ENCODE measurements around the gene INTS14.
"Not testable (repeated sequence)": the region's sequence is repeated elsewhere in the genome, so short reads cannot be mapped to it uniquely, and the experiment has no call there.

Gene INTS14

DNA sequence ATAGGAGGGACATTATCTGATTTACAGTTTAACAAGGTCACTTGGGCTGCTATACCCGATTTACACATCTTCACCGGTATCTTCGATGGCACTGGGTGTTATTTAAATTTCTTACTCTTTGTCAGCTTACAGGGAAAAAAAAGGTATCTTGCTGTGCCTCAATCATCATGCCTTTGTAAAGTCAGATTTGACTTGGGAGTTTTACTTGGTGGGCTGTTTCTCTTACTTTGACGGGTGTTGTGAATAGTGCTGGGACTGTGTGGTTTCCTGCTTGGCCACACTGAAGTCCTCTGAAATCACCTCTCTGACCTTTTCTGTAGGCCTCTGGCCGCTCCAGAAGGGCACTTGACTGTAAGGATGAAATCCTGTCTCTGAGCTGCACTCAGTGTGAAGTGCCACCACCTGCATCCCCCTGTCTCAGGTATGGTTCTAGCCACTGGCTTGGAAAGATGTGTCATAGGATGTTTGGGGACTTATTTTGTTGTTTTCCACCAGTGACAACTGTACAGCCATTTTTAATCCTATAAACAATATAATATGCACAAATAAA, 7.7 kb upstream of the INTS14 start:
- H3K27ac Mint-ChIP-seq, result no peak overlapping the region
- ATAC-seq (no peak), DNase-seq (no peak)
- H3K9me3 Mint-ChIP-seq, result no peaks in the 10 kb centered on the region
- no peaks in the 10 kb centered on the region for H3K36me3 Mint-ChIP-seq (ENCODE audit: low read depth)
- H3K27me3 Mint-ChIP-seq, result no peaks in the 10 kb centered on the region
- no peaks in the 10 kb centered on the region for H3K4me1 Mint-ChIP-seq
- no peak overlapping the region for H3K4me3 Mint-ChIP-seq

- not testable (repeated sequence) for H3K27me3 Mint-ChIP-seq; ATAC-seq; H3K9me3 Mint-ChIP-seq; H3K4me3 Mint-ChIP-seq; H3K27ac Mint-ChIP-seq; H3K36me3 Mint-ChIP-seq (ENCODE audit: low read depth); DNase-seq
- peaks cover 24% of the 10 kb centered on the region for H3K4me1 Mint-ChIP-seq
Measured at GRCh38 chr15:65615887-65616286, 5.0 kb upstream of the INTS14 start.

GRCh38 chr15:65612949-65613744, 2.2 kb upstream of the INTS14 start:
- Mint-ChIP-seq H3K27me3 (no peaks in the 10 kb centered on the region), H3K4me3 (no peak overlapping the region), H3K4me1 (peaks cover 40% of the 10 kb centered on the region), H3K9me3 (no peaks in the 10 kb centered on the region), H3K27ac (peak overlapping the region; percentile 22), H3K36me3 (ENCODE audit: low read depth) (no peaks in the 10 kb centered on the region)
- ATAC-seq (no peak), DNase-seq (no peak)

GRCh38 chr15:65612616-65612946, 1.6 kb upstream of the INTS14 start:
- no peaks in the 10 kb centered on the region for H3K36me3 Mint-ChIP-seq (ENCODE audit: low read depth)
- ATAC-seq (no peak), DNase-seq (no peak)
- peak overlapping the region; percentile 97 for H3K4me3 Mint-ChIP-seq
- no peaks in the 10 kb centered on the region for H3K27me3 Mint-ChIP-seq
- H3K4me1 Mint-ChIP-seq, result peaks cover 45% of the 10 kb centered on the region
- peak overlapping the region; percentile 98 for H3K27ac Mint-ChIP-seq
- H3K9me3 Mint-ChIP-seq, result no peaks in the 10 kb centered on the region

GRCh38 chr15:65611888-65612615, 1.1 kb upstream of the INTS14 start:
- H3K4me1 Mint-ChIP-seq, result peaks cover 45% of the 10 kb centered on the region
- H3K36me3 Mint-ChIP-seq (ENCODE audit: low read depth), result no peaks in the 10 kb centered on the region
- DNase-seq, result peak; percentile 10
- H3K27me3 Mint-ChIP-seq, result no peaks in the 10 kb centered on the region
- H3K9me3 Mint-ChIP-seq, result no peaks in the 10 kb centered on the region
- ATAC-seq, result no peak
- peak overlapping the region; percentile 98 for H3K27ac Mint-ChIP-seq
- peak overlapping the region; percentile 97 for H3K4me3 Mint-ChIP-seq

DNA sequence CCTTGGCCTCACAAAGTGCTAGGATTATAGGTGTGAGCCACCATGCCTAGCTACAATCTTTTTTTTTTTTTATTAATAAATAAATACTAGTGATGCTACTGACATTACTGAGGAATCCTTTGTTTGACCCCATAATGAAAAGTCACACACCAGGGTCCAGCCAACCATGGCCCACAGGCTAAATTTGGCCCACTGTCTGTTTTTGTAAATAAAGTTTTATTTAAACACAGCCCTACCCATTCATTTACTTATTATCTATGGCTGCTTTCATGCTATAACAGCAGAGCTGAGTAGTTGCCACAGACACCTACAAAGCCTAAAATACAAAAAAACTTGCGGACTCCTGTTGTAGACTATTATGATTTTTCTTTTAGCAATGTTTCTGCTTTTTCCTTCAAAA, 7.4 kb downstream of the INTS14 start:
- Mint-ChIP-seq H3K36me3 (ENCODE audit: low read depth) (peaks cover 21% of the 10 kb centered on the region), H3K9me3 (no peaks in the 10 kb centered on the region), H3K27me3 (no peaks in the 10 kb centered on the region), H3K27ac (no peak overlapping the region), H3K4me3 (no peak overlapping the region), H3K4me1 (peaks cover 6% of the 10 kb centered on the region)
- ATAC-seq, result no peak
- DNase-seq, result no peak

- no peaks in the 10 kb centered on the region for H3K27me3 Mint-ChIP-seq
- peaks cover 23% of the 10 kb centered on the region for H3K36me3 Mint-ChIP-seq (ENCODE audit: low read depth)
- H3K9me3 Mint-ChIP-seq, result no peaks in the 10 kb centered on the region
- peaks cover 5% of the 10 kb centered on the region for H3K4me1 Mint-ChIP-seq
- no peak overlapping the region for H3K27ac Mint-ChIP-seq
- ATAC-seq, result no peak
- no peak overlapping the region for H3K4me3 Mint-ChIP-seq
- DNase-seq, result no peak
Measured at GRCh38 chr15:65603134-65603533, 7.8 kb downstream of the INTS14 start.

- Mint-ChIP-seq H3K36me3 (ENCODE audit: low read depth) (peaks cover 23% of the 10 kb centered on the region), H3K27me3 (no peaks in the 10 kb centered on the region), H3K4me3 (no peak overlapping the region)
Measured at GRCh38 chr15:65599677-65600076, 11.3 kb downstream of the INTS14 start.

DNA sequence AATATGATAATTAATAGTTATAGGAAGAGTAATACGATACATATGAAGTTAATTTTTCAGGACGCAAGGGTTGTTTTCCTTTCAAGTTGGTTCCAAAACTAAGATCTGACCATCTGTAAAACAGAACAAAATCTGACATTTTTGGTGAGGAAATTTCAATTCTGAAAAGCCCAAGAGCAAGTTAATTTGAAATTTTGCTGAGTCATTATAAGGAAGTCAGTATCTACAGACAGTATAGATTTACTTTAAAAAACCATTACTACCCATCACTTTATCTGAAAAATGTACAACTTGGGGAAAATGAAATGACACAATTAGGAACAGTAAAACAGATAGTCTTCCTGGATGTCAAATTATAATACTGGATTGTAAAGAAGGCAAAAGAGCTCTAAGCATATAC, 12.5 kb downstream of the INTS14 start:
- no peaks in the 10 kb centered on the region for H3K27me3 Mint-ChIP-seq
- no peak overlapping the region for H3K4me3 Mint-ChIP-seq
- no peaks in the 10 kb centered on the region for H3K9me3 Mint-ChIP-seq
- peaks cover 22% of the 10 kb centered on the region for H3K36me3 Mint-ChIP-seq (ENCODE audit: low read depth)
- no peaks in the 10 kb centered on the region for H3K4me1 Mint-ChIP-seq
- H3K27ac Mint-ChIP-seq, result peak overlapping the region; percentile 15
- no peak for DNase-seq
- no peak for ATAC-seq

More at GRCh38 chr15:65599677-65600076, 11.3 kb downstream of the INTS14 start:
- DNase-seq, result no peak
- Mint-ChIP-seq H3K27ac (no peak overlapping the region), H3K4me1 (no peaks in the 10 kb centered on the region), H3K9me3 (no peaks in the 10 kb centered on the region)
- ATAC-seq, result no peak

GRCh38 chr15:65595960-65596359, 15.0 kb downstream of the INTS14 start:
- DNase-seq (no peak), ATAC-seq (no peak)
- H3K27me3 Mint-ChIP-seq, result no peaks in the 10 kb centered on the region
- no peak overlapping the region for H3K27ac Mint-ChIP-seq
- no peaks in the 10 kb centered on the region for H3K9me3 Mint-ChIP-seq
- H3K4me1 Mint-ChIP-seq, result no peaks in the 10 kb centered on the region
- H3K36me3 Mint-ChIP-seq (ENCODE audit: low read depth), result peaks cover 18% of the 10 kb centered on the region
- H3K4me3 Mint-ChIP-seq, result no peak overlapping the region

DNA sequence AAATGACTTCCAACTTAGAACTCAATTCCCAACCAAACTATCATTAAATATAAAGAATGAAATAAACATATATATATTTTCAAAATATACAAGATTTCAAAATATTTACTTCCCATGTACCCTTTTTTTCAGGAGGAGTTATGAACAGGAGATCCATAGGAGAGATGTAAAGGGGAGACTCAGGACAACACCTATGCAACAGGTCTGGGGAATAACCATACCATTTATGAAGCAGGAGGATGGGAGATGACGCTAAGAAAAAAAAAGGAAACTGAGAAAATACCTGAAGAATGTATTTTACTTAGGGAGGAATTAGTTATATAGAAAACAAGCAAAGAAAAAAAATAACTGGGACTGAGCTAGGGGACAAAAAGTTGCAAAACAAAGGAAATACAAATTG, 23.8 kb downstream of the INTS14 start:
- no peak overlapping the region for H3K4me3 Mint-ChIP-seq
- ATAC-seq (no peak), DNase-seq (no peak)
- H3K9me3 Mint-ChIP-seq, result no peaks in the 10 kb centered on the region
- no peak overlapping the region for H3K27ac Mint-ChIP-seq
- peaks cover 60% of the 10 kb centered on the region for H3K36me3 Mint-ChIP-seq (ENCODE audit: low read depth)
- H3K4me1 Mint-ChIP-seq, result peaks cover 25% of the 10 kb centered on the region
- no peaks in the 10 kb centered on the region for H3K27me3 Mint-ChIP-seq

DNA sequence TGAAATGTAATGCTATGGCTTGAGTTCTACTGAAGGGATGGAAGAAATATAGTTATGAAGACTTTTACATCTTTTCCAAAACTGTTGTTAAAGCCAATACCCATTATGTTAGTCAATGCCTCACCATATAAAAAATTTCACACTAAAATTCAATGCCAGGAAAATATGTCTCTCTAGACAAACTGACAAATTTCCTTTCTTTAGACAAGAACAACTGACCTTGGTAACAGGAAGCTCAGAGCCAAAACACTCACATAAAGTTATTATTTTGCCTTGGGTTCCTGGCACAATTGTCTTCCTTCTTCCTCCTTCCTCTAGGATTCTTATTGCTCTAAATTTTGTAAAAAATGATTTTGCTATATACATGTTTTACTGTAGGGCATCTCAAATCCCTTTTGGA, 26.7 kb downstream of the INTS14 start:
- ATAC-seq (no peak), DNase-seq (no peak)
- Mint-ChIP-seq H3K4me1 (peaks cover 25% of the 10 kb centered on the region), H3K9me3 (no peaks in the 10 kb centered on the region), H3K27me3 (no peaks in the 10 kb centered on the region), H3K36me3 (ENCODE audit: low read depth) (peaks cover 55% of the 10 kb centered on the region), H3K27ac (peak overlapping the region; percentile 72), H3K4me3 (no peak overlapping the region)

DNA sequence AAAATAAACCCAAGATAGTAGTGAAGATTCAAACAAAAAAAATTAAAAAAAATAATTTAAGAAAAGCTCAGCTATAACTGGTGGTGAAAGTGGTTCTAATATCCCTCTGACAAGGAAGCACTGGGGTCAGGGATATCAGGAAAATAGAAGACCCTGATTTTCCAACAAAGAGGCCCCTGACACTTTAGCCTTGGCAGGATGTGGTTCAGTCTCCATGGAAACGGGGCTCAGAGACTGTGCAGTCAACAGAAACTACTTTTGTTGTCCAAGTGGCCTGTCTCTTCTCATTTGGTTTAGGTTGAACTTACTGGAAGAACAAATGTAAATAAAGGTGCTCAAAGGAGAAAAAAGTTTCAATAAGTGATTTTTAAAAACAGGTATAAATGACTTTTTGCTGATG, 27.2 kb downstream of the INTS14 start:
- Mint-ChIP-seq H3K9me3 (no peaks in the 10 kb centered on the region), H3K4me3 (no peak overlapping the region), H3K27ac (peak overlapping the region; percentile 72), H3K27me3 (no peaks in the 10 kb centered on the region), H3K36me3 (ENCODE audit: low read depth) (peaks cover 61% of the 10 kb centered on the region), H3K4me1 (peaks cover 25% of the 10 kb centered on the region)
- DNase-seq (peak; percentile 22), ATAC-seq (peak; percentile 63)

DNA sequence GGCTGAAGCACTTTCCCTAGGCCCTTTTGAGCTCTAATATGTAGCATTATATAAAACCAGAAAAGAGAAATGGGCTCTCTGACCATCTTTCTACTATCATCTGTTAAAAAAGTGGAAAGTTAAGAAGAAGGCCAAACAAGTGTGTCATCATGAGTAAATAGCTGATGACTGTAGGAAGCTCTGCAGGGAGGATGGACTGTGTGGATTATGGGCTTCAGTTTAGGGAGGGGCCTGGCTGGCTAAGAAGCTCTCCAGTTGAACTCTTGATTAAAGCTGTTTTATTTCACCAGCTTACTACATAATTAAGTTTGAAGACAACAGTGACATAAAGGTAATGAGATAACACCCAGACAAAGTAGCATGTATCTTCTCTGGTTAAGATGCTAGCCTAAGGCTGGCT, 30.6 kb downstream of the INTS14 start:
- DNase-seq (no peak), ATAC-seq (no peak)
- H3K4me1 Mint-ChIP-seq, result peaks cover 20% of the 10 kb centered on the region
- peak overlapping the region; percentile 0 for H3K27ac Mint-ChIP-seq
- peaks cover 65% of the 10 kb centered on the region for H3K36me3 Mint-ChIP-seq (ENCODE audit: low read depth)
- no peaks in the 10 kb centered on the region for H3K27me3 Mint-ChIP-seq
- H3K9me3 Mint-ChIP-seq, result no peaks in the 10 kb centered on the region
- no peak overlapping the region for H3K4me3 Mint-ChIP-seq

DNA sequence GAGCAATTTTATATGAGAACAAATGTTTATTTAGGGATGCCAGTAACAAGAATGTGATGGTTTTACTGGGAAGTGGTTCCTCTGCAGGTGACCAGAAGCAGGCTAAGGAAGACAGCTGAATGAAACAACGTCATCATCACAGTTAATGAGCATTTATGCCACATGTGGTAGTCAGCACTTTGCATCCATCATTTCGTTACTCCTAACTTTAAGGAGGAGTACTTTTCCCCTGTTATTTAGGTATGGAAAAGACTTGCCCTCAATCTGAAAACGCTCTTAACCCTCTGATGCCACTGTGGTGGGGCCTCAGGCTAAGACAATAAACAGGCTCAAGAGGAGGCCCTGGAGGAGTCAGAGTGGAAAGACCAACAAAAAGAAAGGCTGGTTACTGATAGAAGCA, 31.2 kb downstream of the INTS14 start:
- H3K36me3 Mint-ChIP-seq (ENCODE audit: low read depth), result peaks cover 64% of the 10 kb centered on the region
- H3K4me3 Mint-ChIP-seq, result no peak overlapping the region
- DNase-seq (no peak), ATAC-seq (no peak)
- no peaks in the 10 kb centered on the region for H3K9me3 Mint-ChIP-seq
- no peaks in the 10 kb centered on the region for H3K27me3 Mint-ChIP-seq
- H3K27ac Mint-ChIP-seq, result peak overlapping the region; percentile 0
- H3K4me1 Mint-ChIP-seq, result peaks cover 19% of the 10 kb centered on the region
